ENCODE data around the gene SDSL. TPM values are rescaled to one million over a fixed set of nuclear protein-coding genes. Genes with fewer than 3 reads are reported as not detected.
A peak's percentile ranks its signal among the peaks of the same experiment; 100 is the strongest.

SDSL gene
- total RNA-seq, 1 donor from 2014 or later, result 3.1 TPM

DNA sequence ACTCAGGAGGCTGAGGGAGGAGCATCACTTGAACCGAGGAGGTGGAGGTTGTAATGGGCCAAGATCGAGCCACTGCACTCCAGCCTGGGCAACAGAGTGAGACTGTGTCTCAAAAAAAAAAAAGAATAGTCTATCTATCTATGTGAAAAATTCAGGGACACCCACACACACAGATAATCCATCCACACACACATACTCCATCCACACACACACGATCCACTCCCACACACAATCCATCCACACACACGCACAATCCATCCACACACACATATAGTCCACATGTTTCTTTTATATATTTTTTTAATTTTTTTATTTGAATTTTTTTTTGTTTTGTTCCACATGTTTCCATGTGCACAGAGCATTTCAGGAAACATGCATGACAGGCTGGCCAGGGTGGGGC, 21.8 kb upstream of the SDSL start:
- H3K36me3 Mint-ChIP-seq, result no peaks in the 10 kb centered on the region
- H3K79me2 ChIP-seq (ENCODE audit: low read depth), result no peaks in the 10 kb centered on the region
- no peaks in the 10 kb centered on the region for H3K9me3 ChIP-seq (ENCODE audit: low read depth)

GRCh38 chr12:113401066-113402000, 20.8 kb upstream of the SDSL start:
- Histone ChIP-seq H3K27me3 (no peaks in the 10 kb centered on the region), H3K9me3 (ENCODE audit: low read depth) (no peaks in the 10 kb centered on the region), H3K27ac (no peak overlapping the region), H3K9ac (no peak overlapping the region), H3K4me3 (no peak overlapping the region), H2AFZ (replicated peaks) (no peak overlapping the region), H3K4me1 (peaks cover 11% of the 10 kb centered on the region), H3K79me2 (ENCODE audit: low read depth) (no peaks in the 10 kb centered on the region), H3K4me2 (no peak overlapping the region), H4K20me1 (ENCODE audit: low read depth) (no peaks in the 10 kb centered on the region), H3F3A (ENCODE audit: low read depth) (peaks cover 4% of the 10 kb centered on the region), H3K36me3 (no peaks in the 10 kb centered on the region)
- no peak overlapping the region for H3K27ac Mint-ChIP-seq
- peaks cover 7% of the 10 kb centered on the region for H3K27me3 Mint-ChIP-seq (ENCODE audit: insufficient read depth, low read depth)
- TF ChIP-seq EZH2phosphoT487 (IDR thresholded peaks at IDR 0.05) (no peak), CTCF (IDR thresholded peaks at IDR 0.05) (no peak), EZH2 (IDR thresholded peaks at IDR 0.05) (no peak)
- H3K4me3 Mint-ChIP-seq, result no peak overlapping the region
- H3K4me1 Mint-ChIP-seq, result peaks cover 9% of the 10 kb centered on the region
- H3K36me3 Mint-ChIP-seq, result no peaks in the 10 kb centered on the region
- no peaks in the 10 kb centered on the region for H3K9me3 Mint-ChIP-seq
- no peak for DNase-seq (ENCODE audit: low spot score)

More for the DNA sequence above, 21.8 kb upstream of the SDSL start:
- no peak for DNase-seq (ENCODE audit: low spot score)
- Histone ChIP-seq H3K36me3 (no peaks in the 10 kb centered on the region), H4K20me1 (ENCODE audit: low read depth) (no peaks in the 10 kb centered on the region), H3K27me3 (no peaks in the 10 kb centered on the region), H3K4me2 (no peak overlapping the region), H3K9ac (no peak overlapping the region), H2AFZ (replicated peaks) (no peak overlapping the region), H3K4me3 (no peak overlapping the region), H3K4me1 (peaks cover 11% of the 10 kb centered on the region), H3F3A (ENCODE audit: low read depth) (peaks cover 4% of the 10 kb centered on the region), H3K27ac (no peak overlapping the region)
- Mint-ChIP-seq H3K9me3 (no peaks in the 10 kb centered on the region), H3K4me1 (peaks cover 9% of the 10 kb centered on the region), H3K4me3 (no peak overlapping the region), H3K27ac (no peak overlapping the region), H3K27me3 (ENCODE audit: insufficient read depth, low read depth) (peaks cover 5% of the 10 kb centered on the region)
- no peak for TF ChIP-seq EZH2phosphoT487 (IDR thresholded peaks at IDR 0.05)
- no peak for TF ChIP-seq CTCF (IDR thresholded peaks at IDR 0.05)
- no peak for TF ChIP-seq EZH2 (IDR thresholded peaks at IDR 0.05)

DNA sequence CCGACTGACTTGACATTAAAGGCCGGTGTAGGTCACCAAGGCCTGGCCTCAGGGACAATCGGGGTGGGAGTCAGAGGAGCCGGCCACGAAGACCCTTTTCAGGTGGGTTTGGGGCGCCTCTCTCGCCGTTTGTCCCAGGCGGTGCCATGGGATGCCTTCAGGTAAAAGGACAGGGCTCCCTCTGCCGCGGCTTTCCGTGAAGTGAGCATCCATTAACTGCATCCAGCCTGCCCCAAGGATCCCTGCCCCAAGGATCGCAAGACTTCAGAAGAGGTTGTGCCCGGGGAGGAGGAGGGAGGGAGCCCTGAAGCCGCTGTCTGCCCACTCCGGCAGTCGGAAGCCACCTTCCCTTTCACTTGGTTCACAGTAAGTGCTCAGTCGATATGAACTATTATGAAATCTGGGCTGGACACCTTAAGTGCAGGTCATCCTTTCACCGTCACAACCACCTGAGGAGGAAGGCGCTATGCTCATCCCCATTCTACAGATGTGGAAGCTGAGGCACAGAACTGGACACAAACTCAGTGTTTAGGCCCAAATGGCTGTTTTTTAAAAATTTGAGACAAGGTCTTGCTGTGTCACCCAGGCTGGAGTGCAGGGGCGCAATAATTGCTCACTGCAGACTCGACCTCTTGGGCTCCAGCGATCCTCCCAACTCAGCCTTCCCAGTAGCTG, 19.5 kb upstream of the SDSL start:
- H3K27me3 Mint-ChIP-seq (ENCODE audit: insufficient read depth, low read depth), result peaks cover 7% of the 10 kb centered on the region
- Histone ChIP-seq H3K27ac (no peak overlapping the region), H3K36me3 (no peaks in the 10 kb centered on the region), H2AFZ (replicated peaks) (no peak overlapping the region), H4K20me1 (ENCODE audit: low read depth) (no peaks in the 10 kb centered on the region), H3K4me2 (no peak overlapping the region), H3K27me3 (no peaks in the 10 kb centered on the region), H3K9me3 (ENCODE audit: low read depth) (no peaks in the 10 kb centered on the region), H3K4me1 (peaks cover 5% of the 10 kb centered on the region), H3F3A (ENCODE audit: low read depth) (peaks cover 4% of the 10 kb centered on the region), H3K4me3 (no peak overlapping the region), H3K9ac (no peak overlapping the region), H3K79me2 (ENCODE audit: low read depth) (no peaks in the 10 kb centered on the region)
- peak overlapping the region; percentile 14 for H3K27ac Mint-ChIP-seq
- H3K9me3 Mint-ChIP-seq, result no peaks in the 10 kb centered on the region
- H3K4me1 Mint-ChIP-seq, result peaks cover 3% of the 10 kb centered on the region
- H3K36me3 Mint-ChIP-seq, result no peaks in the 10 kb centered on the region
- DNase-seq (ENCODE audit: low spot score), result no peak
- no peak for TF ChIP-seq EZH2phosphoT487 (IDR thresholded peaks at IDR 0.05)
- no peak for TF ChIP-seq CTCF (IDR thresholded peaks at IDR 0.05)
- TF ChIP-seq EZH2 (IDR thresholded peaks at IDR 0.05), result no peak
- H3K4me3 Mint-ChIP-seq, result no peak overlapping the region

Data from neural progenitor cell (in vitro differentiated cells).